Fibroblast of peridontal ligament (primary cell): ENCODE results near the gene SAMD11.

Source experiments
- DNase-seq: peaks from one replicate; pipeline ENCODE4 v3.0.0-alpha.2; 2010; ENCODE audit errors: extremely low read depth

Gene SAMD11

GRCh38 chr1:993379-993995, 69.8 kb downstream of the SAMD11 start:
- DNase-seq = no peak
